ENCODE measurements around the gene TEX38.
"Not testable (repeated sequence)": the region's sequence is repeated elsewhere in the genome, so short reads cannot be mapped to it uniquely, and the experiment has no call there.

Gene TEX38

GRCh38 chr1:46654012-46654411 lies 17.6 kb upstream of the TEX38 start:
- no peak for DNase-seq (ENCODE audit: low spot score)
- TF ChIP-seq CTCF (IDR thresholded peaks at IDR 0.05) = no peak
- Histone ChIP-seq H3K27ac (peak overlapping the region; percentile 64 to 65), H3K4me3 (peak overlapping the region; percentile 48)

- H3K4me3 ChIP-seq; H3K27ac ChIP-seq; DNase-seq (ENCODE audit: low spot score): not testable (repeated sequence)
Measured at GRCh38 chr1:46654698-46655097, 17.0 kb upstream of the TEX38 start.

- TF ChIP-seq CTCF (IDR thresholded peaks at IDR 0.05) = no peak
- Histone ChIP-seq H3K4me3 (no peak overlapping the region), H3K27ac (no peak overlapping the region)
- DNase-seq (ENCODE audit: low spot score) = no peak
Measured at GRCh38 chr1:46655848-46656247, 15.8 kb upstream of the TEX38 start.

GRCh38 chr1:46656643-46657042 lies 15.0 kb upstream of the TEX38 start:
- Histone ChIP-seq H3K27ac (no peak overlapping the region), H3K4me3 (no peak overlapping the region)
- no peak for DNase-seq (ENCODE audit: low spot score)
- TF ChIP-seq CTCF (IDR thresholded peaks at IDR 0.05) = no peak

- TF ChIP-seq CTCF (IDR thresholded peaks at IDR 0.05) = no peak
- DNase-seq (ENCODE audit: low spot score) = no peak
- H3K4me3 ChIP-seq = no peak overlapping the region
- H3K27ac ChIP-seq = no peak overlapping the region
Measured at GRCh38 chr1:46657775-46658174, 13.9 kb upstream of the TEX38 start.

- DNase-seq (ENCODE audit: low spot score) = no peak
- TF ChIP-seq CTCF (IDR thresholded peaks at IDR 0.05) = no peak
- Histone ChIP-seq H3K4me3 (no peak overlapping the region), H3K27ac (no peak overlapping the region)
Measured at GRCh38 chr1:46659307-46659870, 12.3 kb upstream of the TEX38 start.

- H3K4me3 ChIP-seq; DNase-seq (ENCODE audit: low spot score); H3K27ac ChIP-seq: not testable (repeated sequence)
Measured at GRCh38 chr1:46660116-46660515, 11.5 kb upstream of the TEX38 start.

- H3K4me3 ChIP-seq; H3K27ac ChIP-seq; DNase-seq (ENCODE audit: low spot score): not testable (repeated sequence)
Measured at GRCh38 chr1:46662919-46663318, 8.7 kb upstream of the TEX38 start.

GRCh38 chr1:46665983-46666382 lies 5.7 kb upstream of the TEX38 start:
- H3K27ac ChIP-seq = no peak overlapping the region
- H3K4me3 ChIP-seq = peak overlapping the region; percentile 94
- no peak for DNase-seq (ENCODE audit: low spot score)
- TF ChIP-seq CTCF (IDR thresholded peaks at IDR 0.05) = no peak
